HG03432 (cell line): ENCODE measurements around the gene SMC6.

Source experiments
- ATAC-seq: cut with Tn5 transposase; IDR thresholded peaks from one replicate; pipeline ENCODE4 v1.9.1; 2021; ENCODE audit warnings: mild to moderate bottlenecking, moderate library complexity; ENCODE audit not compliant: unreplicated experiment

Gene SMC6, protein sequence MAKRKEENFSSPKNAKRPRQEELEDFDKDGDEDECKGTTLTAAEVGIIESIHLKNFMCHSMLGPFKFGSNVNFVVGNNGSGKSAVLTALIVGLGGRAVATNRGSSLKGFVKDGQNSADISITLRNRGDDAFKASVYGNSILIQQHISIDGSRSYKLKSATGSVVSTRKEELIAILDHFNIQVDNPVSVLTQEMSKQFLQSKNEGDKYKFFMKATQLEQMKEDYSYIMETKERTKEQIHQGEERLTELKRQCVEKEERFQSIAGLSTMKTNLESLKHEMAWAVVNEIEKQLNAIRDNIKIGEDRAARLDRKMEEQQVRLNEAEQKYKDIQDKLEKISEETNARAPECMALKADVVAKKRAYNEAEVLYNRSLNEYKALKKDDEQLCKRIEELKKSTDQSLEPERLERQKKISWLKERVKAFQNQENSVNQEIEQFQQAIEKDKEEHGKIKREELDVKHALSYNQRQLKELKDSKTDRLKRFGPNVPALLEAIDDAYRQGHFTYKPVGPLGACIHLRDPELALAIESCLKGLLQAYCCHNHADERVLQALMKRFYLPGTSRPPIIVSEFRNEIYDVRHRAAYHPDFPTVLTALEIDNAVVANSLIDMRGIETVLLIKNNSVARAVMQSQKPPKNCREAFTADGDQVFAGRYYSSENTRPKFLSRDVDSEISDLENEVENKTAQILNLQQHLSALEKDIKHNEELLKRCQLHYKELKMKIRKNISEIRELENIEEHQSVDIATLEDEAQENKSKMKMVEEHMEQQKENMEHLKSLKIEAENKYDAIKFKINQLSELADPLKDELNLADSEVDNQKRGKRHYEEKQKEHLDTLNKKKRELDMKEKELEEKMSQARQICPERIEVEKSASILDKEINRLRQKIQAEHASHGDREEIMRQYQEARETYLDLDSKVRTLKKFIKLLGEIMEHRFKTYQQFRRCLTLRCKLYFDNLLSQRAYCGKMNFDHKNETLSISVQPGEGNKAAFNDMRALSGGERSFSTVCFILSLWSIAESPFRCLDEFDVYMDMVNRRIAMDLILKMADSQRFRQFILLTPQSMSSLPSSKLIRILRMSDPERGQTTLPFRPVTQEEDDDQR

DNA sequence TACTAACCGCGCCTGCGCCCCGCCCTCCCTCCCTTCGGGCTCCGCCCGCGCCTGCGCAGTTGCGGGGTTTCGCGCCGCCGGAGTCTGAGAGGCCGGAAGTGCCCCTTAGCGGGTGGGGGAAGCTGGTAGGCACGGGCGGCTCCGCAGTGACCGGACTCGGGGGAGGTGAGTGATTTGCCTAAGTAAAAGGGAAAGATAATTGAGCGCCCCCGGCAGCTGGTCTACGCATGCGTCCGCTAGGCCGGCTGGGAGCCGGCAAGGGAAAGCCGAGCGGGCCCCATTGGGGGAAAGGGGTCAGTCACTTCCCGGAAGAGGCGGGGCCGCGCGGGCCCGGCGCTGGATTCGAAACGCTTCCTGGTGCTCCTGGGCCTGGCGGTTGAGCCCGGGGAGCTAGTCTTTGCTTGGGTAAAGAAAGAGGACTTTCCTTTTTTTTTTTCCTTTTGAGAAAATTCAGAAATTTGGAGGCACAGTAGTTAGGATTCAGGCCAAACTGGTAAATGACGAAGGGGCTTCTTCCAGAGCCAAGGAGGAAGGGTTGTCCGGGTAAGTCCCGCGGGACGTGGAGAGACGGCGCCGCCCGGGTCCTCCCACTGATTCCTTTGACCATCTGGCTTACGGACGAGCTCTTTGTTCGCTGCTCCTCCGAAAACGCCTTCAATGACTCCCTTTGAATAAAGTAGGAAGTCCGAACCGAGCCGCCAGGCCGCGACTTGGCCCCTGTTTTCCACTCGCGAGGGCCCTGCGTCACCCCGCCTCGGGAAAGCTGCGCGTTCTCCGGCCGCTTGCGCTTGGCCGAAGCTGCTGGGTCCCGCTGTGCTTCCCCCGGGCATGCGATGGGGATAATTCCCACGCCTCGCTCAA lies at the start of gene SMC6, which contains the start of gene GEN1:
Gene SMC6 (minus strand): TSS at position 8 of the 861 bp plus-strand sequence. CDS start 7,864 bp downstream, outside the sequence.
Gene GEN1 (plus strand): TSS at position 336 of the 861 bp plus-strand sequence. CDS start 5,806 bp downstream, outside the sequence.
- peak; percentile 76 for ATAC-seq

DNA sequence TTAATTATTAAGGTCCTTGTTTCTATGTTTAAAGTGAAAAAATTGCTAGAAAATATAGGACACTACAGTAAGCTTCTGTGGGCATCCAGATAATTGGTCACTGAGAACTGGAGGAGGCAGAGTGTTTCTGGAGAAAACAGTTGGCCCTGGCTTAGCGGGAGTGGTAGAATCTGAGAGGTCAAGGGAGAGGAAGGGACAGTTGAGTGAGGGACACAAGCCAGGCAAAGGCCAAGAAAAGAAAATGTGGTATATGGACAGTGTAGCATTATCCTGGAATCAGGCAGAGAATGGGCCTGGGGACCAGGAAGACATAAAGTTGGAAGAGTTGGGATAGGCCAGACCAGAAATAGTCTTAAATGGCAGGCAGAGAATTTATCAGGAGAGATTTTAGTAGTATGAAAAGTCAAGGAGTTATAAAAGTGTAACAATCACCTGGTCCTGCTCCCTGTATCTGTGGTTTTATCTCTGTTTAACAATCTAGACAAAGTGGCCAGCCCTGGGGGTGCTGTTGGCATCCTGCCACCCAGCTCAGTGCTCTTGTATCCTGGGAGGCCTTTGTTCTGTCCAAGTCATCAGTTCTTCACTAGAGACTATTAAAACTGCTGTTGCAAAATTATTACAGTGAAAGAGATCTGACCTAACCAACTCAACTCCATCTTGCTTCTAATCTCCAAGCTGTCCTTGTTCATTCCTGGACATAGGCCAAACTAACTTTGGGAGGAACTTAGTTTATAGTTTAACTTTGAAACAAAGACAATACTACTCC lies 47.3 kb upstream of the SMC6 start:
- ATAC-seq: no peak

DNA sequence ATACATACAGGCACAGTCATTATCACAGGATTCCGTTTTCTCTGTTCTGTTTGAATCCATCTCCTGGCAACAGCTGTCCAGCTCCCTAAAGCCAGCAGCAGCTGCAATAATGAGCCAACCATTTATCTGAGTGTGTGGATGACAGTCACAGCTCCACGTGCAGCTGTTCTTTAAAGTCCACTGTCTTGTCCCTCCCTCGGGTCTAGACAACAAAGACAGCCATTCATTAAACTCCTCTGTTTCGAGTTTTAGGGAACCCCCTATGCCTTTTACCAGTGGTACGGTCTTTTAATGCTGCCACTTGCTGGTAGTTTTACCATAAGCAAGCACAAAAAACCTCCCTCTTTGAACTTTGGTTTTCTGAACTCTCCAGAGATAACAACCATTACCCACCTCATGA lies 46.6 kb upstream of the SMC6 start:
- ATAC-seq: no peak

DNA sequence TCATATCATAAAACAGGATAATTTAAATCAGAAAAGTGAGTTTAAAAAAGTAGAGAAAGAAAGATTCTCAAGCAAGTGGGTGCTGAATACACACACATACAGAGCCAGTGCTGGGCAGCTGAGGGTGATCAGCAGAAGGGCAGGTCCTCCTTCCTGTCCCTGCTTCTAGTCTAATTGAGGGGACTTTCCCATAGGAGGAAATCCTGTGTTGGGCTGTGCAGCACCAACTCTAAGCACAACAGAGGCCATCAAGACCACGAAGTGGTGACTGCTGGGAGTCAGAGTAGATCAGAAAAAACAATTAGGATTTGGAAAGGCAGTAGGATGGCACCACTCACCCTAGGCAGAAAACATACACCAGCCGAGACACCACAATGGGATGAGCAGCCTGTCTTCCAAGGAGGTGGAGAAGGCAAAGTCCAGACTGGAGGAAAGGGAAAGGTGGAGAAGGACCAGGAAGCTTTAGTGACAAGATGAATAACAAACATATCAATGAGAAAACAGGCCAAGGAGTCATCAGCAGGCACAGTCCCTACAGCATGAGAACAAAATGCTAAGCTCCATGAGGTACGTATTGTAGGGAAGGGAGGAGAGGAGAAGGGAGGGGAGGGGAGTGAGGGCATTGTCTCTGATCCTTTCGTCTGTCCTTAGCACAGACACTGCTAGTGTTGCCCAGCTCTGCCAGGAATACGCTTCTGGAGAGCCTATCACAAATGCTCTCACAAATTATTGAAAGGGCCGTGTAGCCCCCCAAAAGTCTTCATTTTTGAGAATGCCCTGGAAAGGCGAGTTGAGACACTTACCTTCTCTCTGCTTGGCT lies 45.9 kb upstream of the SMC6 start:
- no peak for ATAC-seq

DNA sequence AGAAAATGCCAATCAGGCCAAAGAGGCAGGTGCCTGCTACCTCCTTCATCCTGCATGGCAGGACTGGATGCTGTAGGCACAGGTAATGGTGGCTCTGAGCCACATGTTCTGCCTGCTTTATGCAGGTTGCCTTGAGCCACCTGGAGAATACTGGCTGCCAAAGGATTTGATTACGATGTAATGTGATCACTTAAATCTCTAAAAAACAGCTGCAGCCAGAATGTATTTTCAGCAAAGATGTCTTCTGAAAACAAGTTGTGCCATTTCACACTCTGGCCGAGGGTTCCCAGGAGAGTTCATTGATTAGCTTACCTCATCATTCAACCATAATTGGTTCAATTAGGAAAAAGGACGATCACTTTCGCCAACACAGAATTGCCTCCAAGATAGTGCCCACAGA lies 44.7 kb upstream of the SMC6 start:
- no peak for ATAC-seq

DNA sequence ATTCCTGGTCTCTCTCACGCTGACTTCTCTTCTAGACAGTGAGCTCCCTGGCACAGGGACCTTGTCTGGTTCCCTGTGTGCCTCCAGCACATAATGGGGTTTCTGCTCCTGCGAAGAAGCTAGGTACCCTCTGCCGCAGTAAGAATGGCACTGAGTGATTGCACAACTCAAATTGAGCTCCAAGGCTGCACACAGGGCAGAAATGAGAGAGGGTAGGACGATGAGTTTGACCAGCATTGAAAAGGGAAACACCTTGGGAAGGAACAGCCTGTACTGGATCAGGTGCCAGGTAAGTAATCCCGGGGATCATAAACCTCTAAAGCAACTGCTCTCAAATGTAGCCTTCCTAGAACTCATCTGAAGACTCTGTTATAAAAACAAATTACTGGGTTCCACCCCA lies 41.7 kb upstream of the SMC6 start:
- ATAC-seq: no peak

DNA sequence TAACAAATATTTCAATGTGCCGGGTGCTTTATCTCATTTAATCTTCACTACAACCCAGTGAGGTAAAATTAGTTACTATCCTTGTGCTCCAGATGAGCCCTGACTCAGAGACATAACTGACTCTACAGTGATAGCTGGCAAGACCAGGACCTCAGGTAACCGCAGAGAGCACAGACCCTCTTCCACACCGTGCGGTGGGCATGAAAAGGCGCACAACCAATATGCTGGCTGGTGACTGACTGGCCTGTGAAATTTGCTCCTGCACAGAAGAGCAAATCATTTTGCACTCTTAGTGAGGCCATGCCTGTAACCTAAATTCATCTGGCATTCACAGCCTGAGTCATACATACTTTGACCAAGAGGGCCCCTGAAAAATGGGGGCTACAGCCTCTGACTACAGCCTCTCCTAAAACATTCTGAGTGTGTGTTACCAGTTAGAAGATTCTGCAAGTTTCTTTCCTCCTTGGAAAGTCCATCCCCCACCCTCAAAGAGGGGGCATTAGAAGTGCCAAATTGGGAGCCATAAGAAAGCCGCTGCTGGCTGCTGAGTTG lies 40.3 kb upstream of the SMC6 start:
- peak; percentile 27 for ATAC-seq

DNA sequence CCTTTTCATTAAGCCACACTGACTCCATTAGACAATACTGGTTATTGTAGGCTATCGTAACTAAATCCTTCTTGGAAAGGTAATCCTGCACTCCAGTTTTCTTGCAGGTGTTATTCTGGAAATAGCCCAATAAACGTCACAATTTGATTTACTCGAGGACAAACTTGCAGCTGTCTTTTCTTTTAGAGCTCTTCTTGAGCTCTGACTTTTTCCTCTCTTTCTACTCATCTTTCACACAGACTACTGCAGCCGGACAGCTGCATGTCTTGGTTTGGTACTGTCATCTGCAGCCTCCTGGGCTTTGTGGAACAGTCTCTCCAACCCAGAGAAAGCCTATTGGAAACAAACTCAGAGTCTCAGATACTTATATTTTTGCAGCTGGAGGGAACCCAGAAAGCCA lies 39.7 kb upstream of the SMC6 start:
- peak; percentile 29 for ATAC-seq

DNA sequence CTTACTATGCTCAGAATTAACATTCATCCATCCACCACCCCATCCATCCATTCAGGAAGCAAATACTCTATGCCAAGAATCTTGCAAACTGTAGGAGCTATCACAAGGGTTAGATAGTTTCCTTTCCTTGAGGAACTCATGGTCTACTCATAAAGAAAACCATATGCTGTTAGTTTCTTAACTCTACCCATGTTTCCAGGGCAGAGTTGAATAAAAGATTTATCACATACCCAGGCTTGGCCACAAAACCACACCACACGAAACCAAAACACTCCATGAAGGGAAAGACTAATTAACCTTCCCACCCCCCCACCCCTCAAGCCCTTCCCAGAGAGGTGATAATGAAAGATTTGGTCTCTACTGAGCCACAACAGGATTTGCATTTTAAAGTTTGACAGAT lies 38.9 kb upstream of the SMC6 start:
- peak; percentile 70 for ATAC-seq

DNA sequence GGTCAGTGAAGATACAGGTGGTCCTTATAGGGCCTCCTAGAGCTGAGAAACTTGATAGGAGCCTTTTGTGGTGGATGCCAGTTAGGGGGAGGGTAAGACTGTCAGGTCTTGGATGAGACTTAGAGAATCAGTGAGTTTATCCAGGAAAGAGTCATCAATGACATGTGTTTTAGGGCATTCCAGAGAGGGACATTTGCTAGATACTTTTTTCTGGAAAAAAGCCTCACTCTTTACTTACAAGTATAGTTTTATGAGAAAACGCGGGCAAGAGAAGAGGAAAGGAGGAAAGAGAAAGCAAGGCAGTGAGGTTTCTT lies 38.2 kb upstream of the SMC6 start:
- no peak for ATAC-seq

DNA sequence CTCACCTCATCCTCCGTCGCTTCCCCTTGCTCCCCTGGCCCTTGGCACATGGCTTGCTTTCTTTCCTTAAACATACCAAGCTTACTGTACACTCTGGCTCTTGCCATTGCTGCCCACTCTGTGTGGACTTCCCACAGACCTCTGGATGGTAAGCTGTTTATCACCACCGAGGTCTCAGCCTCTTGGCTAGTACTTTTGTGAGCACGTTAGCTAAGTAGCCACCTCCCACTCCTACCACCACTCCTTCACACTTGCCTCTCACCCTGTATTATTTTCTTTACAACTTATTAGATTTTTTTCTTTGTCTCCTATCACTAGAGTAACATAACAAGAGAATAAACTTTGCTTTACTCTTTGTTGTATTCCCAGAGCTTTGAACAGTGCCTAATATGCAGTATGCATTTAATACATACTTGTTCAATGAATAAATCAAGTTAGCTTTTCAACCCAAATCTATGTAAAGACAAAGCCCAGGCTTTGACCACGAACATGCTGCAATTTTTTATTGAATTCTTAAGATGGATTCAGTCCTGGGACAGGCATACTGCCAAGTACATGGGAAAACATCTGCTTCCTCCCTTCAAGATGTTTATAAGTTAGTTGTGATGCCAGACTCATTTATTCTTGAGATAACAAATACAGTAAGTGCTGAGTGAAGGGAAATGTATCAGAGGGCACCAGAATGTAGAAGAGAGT lies 37.7 kb upstream of the SMC6 start:
- ATAC-seq: no peak

DNA sequence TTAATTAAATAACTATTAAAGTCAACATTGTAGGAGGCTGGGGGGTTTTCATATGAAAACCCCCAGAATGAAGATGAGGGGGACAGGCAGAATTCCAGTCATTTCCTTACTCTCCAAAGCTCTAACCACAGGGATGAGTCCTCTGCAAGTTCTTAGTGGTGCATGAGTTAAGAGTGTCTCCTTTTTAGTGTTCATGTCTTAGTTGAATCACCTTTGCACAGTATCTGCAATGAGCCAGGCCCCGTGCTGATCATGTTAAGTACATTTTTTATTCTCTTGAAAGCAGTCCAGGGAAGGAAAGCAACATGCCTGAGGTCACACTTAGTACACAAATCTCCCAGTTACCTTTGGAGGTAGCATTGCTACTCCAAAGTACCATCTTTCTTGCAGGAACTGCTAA lies 36.9 kb upstream of the SMC6 start:
- ATAC-seq: no peak

DNA sequence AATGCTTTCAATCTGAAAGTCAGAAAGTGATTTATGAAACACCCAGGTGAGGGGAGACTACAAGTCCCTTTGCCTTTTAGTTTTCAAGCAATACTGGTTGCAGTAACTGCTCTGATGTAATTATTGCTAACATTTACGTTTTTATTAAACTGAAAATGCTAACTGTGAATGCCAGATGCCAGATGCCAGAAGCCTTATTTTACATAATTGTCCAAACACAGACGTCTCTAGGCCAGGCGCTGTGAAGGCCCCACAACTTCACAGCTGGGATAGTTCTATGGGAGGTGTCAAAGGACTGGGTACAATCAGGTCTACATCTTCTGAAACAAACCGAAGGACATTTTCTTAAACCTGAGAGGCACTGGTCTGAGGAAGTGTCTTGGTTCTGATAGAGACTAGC lies 35.2 kb upstream of the SMC6 start:
- ATAC-seq: no peak

DNA sequence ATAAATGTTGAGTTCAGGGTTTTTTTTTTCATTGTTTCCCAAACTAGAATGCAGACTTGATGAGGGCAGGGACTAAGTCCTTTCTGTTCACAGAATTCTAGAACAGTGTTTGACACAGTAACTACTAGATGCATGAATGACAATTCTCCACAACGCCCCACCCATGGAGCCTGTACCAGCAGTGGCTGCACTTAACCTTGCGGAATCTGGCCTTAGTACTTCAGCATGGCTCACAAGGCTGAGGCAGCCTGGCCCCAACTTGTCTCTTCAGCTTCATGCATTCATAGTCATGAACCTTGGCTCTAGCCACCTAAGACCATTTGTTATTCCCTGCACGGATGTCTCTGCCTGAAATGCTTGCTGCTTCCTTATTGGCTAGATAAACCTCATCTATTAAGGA lies 33.1 kb upstream of the SMC6 start:
- no peak for ATAC-seq

DNA sequence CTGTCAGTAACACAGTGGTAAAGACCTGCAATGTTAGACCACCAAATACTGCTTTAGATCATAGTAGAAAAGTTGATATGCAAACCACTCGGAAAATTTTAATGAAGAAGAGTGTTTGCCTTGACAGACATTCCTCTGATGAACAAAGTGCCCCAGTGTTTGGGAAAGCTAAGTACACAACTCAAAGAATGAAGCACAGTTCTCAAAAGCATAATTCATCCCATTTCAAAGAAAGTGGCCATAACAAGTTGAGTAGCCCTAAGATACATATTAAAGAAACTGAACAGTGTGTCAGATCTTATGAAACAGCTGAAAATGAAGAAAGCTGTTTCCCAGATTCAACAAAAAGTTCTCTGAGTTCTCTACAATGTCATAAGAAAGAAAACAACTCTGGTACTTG lies 27.9 kb upstream of the SMC6 start:
- ATAC-seq: no peak

DNA sequence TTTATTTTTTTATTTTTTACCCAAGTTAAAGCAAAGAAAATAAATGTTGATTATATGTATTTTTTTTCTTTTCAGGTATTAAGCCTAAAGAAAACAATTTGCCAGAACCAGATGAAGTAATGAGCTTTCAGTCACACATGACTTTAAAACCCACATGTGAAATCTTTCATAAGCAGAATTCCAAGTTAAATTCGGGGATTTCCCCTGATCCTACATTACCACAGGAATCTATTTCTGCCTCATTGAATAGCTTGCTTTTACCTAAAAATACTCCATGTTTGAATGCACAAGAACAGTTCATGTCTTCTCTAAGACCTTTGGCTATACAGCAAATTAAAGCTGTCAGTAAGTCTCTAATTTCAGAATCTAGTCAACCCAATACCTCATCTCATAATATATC lies 26.9 kb upstream of the SMC6 start:
- no peak for ATAC-seq

DNA sequence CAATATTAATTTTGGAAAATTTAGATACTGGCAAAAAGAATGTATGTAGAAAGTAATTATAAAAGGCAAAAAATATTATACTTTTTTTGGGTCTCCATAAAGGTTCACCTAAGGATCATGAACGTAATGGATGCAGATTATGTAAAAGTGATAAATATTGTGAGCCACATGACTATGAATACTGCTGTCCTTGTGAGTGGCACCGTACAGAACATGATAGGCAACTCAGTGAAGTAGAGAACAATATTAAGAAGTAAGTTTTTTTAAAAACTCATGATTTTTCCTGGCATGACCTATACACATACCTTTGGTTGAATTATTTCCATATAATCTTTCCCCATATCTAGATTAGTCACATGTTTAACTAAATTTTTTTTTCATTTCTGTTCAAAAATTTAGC lies 18.9 kb upstream of the SMC6 start:
- ATAC-seq: no peak

DNA sequence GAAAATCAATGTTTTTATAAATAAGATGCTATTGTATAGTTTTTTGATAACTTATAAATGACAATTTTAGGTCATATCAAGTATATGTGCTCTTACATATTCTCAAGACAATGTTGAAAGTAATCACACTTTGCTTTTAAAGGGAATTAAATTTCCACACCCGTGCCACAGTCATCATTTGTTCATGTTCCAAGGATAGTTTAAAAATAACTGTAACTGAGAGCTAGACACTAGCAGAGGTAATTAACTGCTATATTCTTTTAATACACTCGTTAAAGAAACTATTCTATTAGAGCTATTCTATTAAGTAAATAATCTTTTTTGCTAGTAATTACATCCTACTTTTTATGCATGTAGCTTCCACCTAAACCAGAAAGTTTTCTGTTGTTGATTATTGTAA lies 18.3 kb upstream of the SMC6 start:
- no peak for ATAC-seq
